Natural killer cell (primary cell): ENCODE measurements around the gene LTC4S. TPM values are rescaled to one million over a fixed set of nuclear protein-coding genes. Genes with fewer than 3 reads are reported as not detected.
A peak's percentile ranks its signal among the peaks of the same experiment; 100 is the strongest.

Experiments used
- ATAC-seq, 3 donors: fragments of 150-1000 bp in 2 of 3; fragments of 200-7000 bp in 1 of 3; cut with Tn5 transposase; 1 replicate in 1 of 3; 2 replicates in 2 of 3; pipeline ENCODE4 v1.10.0; 2021; ENCODE audit warnings: mild to moderate bottlenecking in 2 of 3, moderate library complexity in 2 of 3
- DNase-seq, 2 donors: peaks; one replicate each; pipeline versions ENCODE4 v3.0.0 to v3.0.0-alpha.2; 2013 to 2021; ENCODE audit warnings: mixed read lengths in 1 of 2
- H3K27ac ChIP-seq: one replicate; pipeline ENCODE4 v1.5.1; 2013; ENCODE audit warnings: mild to moderate bottlenecking, low read length
- H3K27me3 ChIP-seq: one replicate; pipeline ENCODE4 v1.6.1; 2013; ENCODE audit warnings: low read length; ENCODE audit not compliant: control insufficient read depth, insufficient read depth
- H3K36me3 ChIP-seq: one replicate; pipeline ENCODE4 v1.6.1; 2013; ENCODE audit warnings: low read length; ENCODE audit not compliant: control insufficient read depth, insufficient read depth
- H3K4me1 ChIP-seq: one replicate; pipeline ENCODE4 v1.6.1; 2013; ENCODE audit warnings: low read length; ENCODE audit not compliant: control insufficient read depth, insufficient read depth
- H3K4me3 ChIP-seq: one replicate; pipeline ENCODE4 v1.5.1; 2013; ENCODE audit warnings: low read length
- H3K9me3 ChIP-seq: one replicate; pipeline ENCODE4 v1.6.1; 2013; ENCODE audit warnings: low read length; ENCODE audit not compliant: control insufficient read depth, insufficient read depth
- H3K27ac Mint-ChIP-seq, 2 donors: one replicate each; pipeline ENCODE4 v1.8.0; 2022; ENCODE audit warnings: mild to moderate bottlenecking in 2 of 2, mixed read lengths in 2 of 2, moderate library complexity in 1 of 2
- H3K27me3 Mint-ChIP-seq, 2 donors: one replicate each; pipeline ENCODE4 v1.8.0; 2022; ENCODE audit warnings: low read depth in 2 of 2, mixed read lengths in 2 of 2
- H3K36me3 Mint-ChIP-seq: one replicate; pipeline ENCODE4 v1.8.0; 2022; ENCODE audit warnings: mixed read lengths
- H3K4me1 Mint-ChIP-seq, 2 donors: one replicate each; pipeline ENCODE4 v1.8.0; 2022; ENCODE audit warnings: mixed read lengths in 2 of 2
- H3K4me3 Mint-ChIP-seq: one replicate; pipeline ENCODE4 v1.8.0; 2022; ENCODE audit warnings: mild to moderate bottlenecking, moderate library complexity, mixed read lengths
- H3K9me3 Mint-ChIP-seq, 2 donors: one replicate each; pipeline ENCODE4 v1.8.0; 2022; ENCODE audit warnings: mixed read lengths in 2 of 2
- CTCF ChIP-seq: fragments of 200-600 bp; IDR thresholded peaks from one replicate; pipeline ENCODE4 v1.8.0; 2022; ENCODE audit warnings: antibody characterized with exemption
- WGBS: methylation state at CpG from one replicate; pipeline ENCODE4 v1.1.7; 2013; ENCODE audit warnings: missing lambda C conversion rate; ENCODE audit not compliant: insufficient coverage; 5-methylcytosine and 5-hydroxymethylcytosine counted together
- intact Hi-C: fragments of 100-400 bp; cut with micrococcal nuclease; formaldehyde crosslinking; loops from one replicate; pipeline ENCODE4 v1.14.2; 2022
- total RNA-seq, 4 donors: library from RNA; stranded (reverse); fragments of 120-200 nt in 1 of 4; gene quantifications; one replicate each; pipeline versions ENCODE4 v1.2.3 to v1.2.4, GENCODE V29; 2013 to 2022

The LTC4S gene
- total RNA-seq, 3 donors from 2014 or later (not counting 1 experiment from before 2014, with no cell fraction given) = 3.0 to 5.4 (median 3.5) TPM

- Histone ChIP-seq H3K9me3 (no peaks in the 10 kb centered on the region), H3K27ac (no peak overlapping the region), H3K4me3 (no peak overlapping the region), H3K36me3 (peaks cover 9% of the 10 kb centered on the region), H3K4me1 (peaks cover 10% of the 10 kb centered on the region), H3K27me3 (no peaks in the 10 kb centered on the region)
- Mint-ChIP-seq H3K27ac (peak overlapping the region; percentile 32 to 59), H3K27me3 (no peaks in the 10 kb centered on the region), H3K4me3 (no peak overlapping the region), H3K36me3 (no peaks in the 10 kb centered on the region), H3K4me1 (peaks cover 53% of the 10 kb centered on the region in 2 donors), H3K9me3 (no peaks in the 10 kb centered on the region)
- TF ChIP-seq CTCF = no peak
- intact Hi-C loops = no loop called here
- ATAC-seq (no peak), DNase-seq (no peak)
- 85% methylated on average over 8 of the region's 8 CpGs for WGBS
Measured at GRCh38 chr5:179749857-179750508, 43.8 kb upstream of the LTC4S start.

GRCh38 chr5:179753971-179754370 is 39.8 kb upstream of the LTC4S start:
- no peak overlapping the region for H3K27ac ChIP-seq
- H3K4me1 ChIP-seq = peaks cover 12% of the 10 kb centered on the region
- Mint-ChIP-seq H3K9me3 (no peaks in the 10 kb centered on the region), H3K27me3 (no peaks in the 10 kb centered on the region), H3K4me3 (no peak overlapping the region), H3K27ac (peak overlapping the region in 1 of 2 donors; percentile 72), H3K4me1 (peaks cover 43 to 47% of the 10 kb centered on the region in 2 donors), H3K36me3 (no peaks in the 10 kb centered on the region)
- H3K4me3 ChIP-seq = no peak overlapping the region
- H3K9me3 ChIP-seq = no peaks in the 10 kb centered on the region
- intact Hi-C loops = no loop called here
- no peak for TF ChIP-seq CTCF
- H3K27me3 ChIP-seq = no peaks in the 10 kb centered on the region
- 94% methylated on average over 5 of the region's 5 CpGs for WGBS
- DNase-seq (no peak), ATAC-seq (no peak)
- peaks cover 9% of the 10 kb centered on the region for H3K36me3 ChIP-seq

- intact Hi-C loops = no loop called here
- Mint-ChIP-seq H3K4me1 (peaks cover 48 to 49% of the 10 kb centered on the region in 2 donors), H3K4me3 (no peak overlapping the region), H3K9me3 (no peaks in the 10 kb centered on the region), H3K27me3 (no peaks in the 10 kb centered on the region), H3K27ac (peak overlapping the region; percentile 3 to 72), H3K36me3 (no peaks in the 10 kb centered on the region)
- Histone ChIP-seq H3K36me3 (peaks cover 5% of the 10 kb centered on the region), H3K4me3 (no peak overlapping the region), H3K9me3 (no peaks in the 10 kb centered on the region), H3K27me3 (no peaks in the 10 kb centered on the region), H3K27ac (no peak overlapping the region), H3K4me1 (peaks cover 20% of the 10 kb centered on the region)
- ATAC-seq (peak in 1 of 3 donors; percentile 55), DNase-seq (no peak)
- 54% methylated on average over 2 of the region's 2 CpGs for WGBS
- no peak for TF ChIP-seq CTCF
Measured at GRCh38 chr5:179755022-179755421, 38.8 kb upstream of the LTC4S start.

- Mint-ChIP-seq H3K9me3 (no peaks in the 10 kb centered on the region), H3K4me3 (no peak overlapping the region), H3K27me3 (no peaks in the 10 kb centered on the region), H3K36me3 (no peaks in the 10 kb centered on the region), H3K27ac (peak overlapping the region; percentile 7 to 71), H3K4me1 (peaks cover 60 to 67% of the 10 kb centered on the region in 2 donors)
- DNase-seq (no peak), ATAC-seq (no peak)
- Histone ChIP-seq H3K27ac (no peak overlapping the region), H3K27me3 (no peaks in the 10 kb centered on the region), H3K36me3 (no peaks in the 10 kb centered on the region), H3K4me3 (no peak overlapping the region), H3K4me1 (peaks cover 32% of the 10 kb centered on the region), H3K9me3 (no peaks in the 10 kb centered on the region)
- WGBS = 87% methylated on average over 8 of the region's 8 CpGs
- intact Hi-C loops = no loop called here
- no peak for TF ChIP-seq CTCF
Measured at GRCh38 chr5:179758955-179759354, 34.8 kb upstream of the LTC4S start.
